ENCODE results near the gene BRSK2. TPM values are rescaled to one million over a fixed set of nuclear protein-coding genes. Genes with fewer than 3 reads are reported as not detected.

Gene BRSK2
- total RNA-seq, 1 experiment from 2014 or later = 1.2 TPM

- Histone ChIP-seq H4K20me1 (ENCODE audit: low read length) (no peaks in the 10 kb centered on the region), H3K4me1 (ENCODE audit: insufficient read depth, low read length) (no peaks in the 10 kb centered on the region), H3F3A (ENCODE audit: low read length, unreplicated experiment) (no peaks in the 10 kb centered on the region), H3K27me3 (ENCODE audit: low read length) (no peaks in the 10 kb centered on the region), H3K9me2 (replicated peaks; ENCODE audit: low read length) (no peaks in the 10 kb centered on the region), H3K27ac (ENCODE audit: low read length) (no peak overlapping the region), H3K79me2 (ENCODE audit: low read length) (no peaks in the 10 kb centered on the region), H3K4me2 (ENCODE audit: low read length) (no peak overlapping the region), H3K36me3 (ENCODE audit: low read depth, low read length) (no peaks in the 10 kb centered on the region), H2AFZ (ENCODE audit: low read length) (no peak overlapping the region), H3K9me3 (ENCODE audit: low read length) (no peaks in the 10 kb centered on the region), H3K9ac (ENCODE audit: low read length) (no peak overlapping the region), H3K4me3 (ENCODE audit: low read length) (no peak overlapping the region)
- ChIA-PET CTCF (no interaction called here), POLR2A (ENCODE audit: unreplicated experiment) (no interaction called here)
- intact Hi-C loops (cut with micrococcal nuclease) = no loop called here
- DNase-seq (no peak), ATAC-seq (no peak)
- BruUV-seq (replicated peaks) = no TSS peak
- no peak for TF ChIP-seq CTCF (conservative IDR thresholded peaks at IDR 0.05; ENCODE audit: low read depth, low read length)
- TF ChIP-seq EZH2 (IDR thresholded peaks at IDR 0.05; ENCODE audit: low read length, unreplicated experiment) = no peak
- no peak for TF ChIP-seq EZH2phosphoT487 (IDR thresholded peaks at IDR 0.05; ENCODE audit: borderline replicate concordance, low read length)
These were observed 54.0 kb downstream of the BRSK2 start for GRCh38 chr11:1443737-1444136.

DNA sequence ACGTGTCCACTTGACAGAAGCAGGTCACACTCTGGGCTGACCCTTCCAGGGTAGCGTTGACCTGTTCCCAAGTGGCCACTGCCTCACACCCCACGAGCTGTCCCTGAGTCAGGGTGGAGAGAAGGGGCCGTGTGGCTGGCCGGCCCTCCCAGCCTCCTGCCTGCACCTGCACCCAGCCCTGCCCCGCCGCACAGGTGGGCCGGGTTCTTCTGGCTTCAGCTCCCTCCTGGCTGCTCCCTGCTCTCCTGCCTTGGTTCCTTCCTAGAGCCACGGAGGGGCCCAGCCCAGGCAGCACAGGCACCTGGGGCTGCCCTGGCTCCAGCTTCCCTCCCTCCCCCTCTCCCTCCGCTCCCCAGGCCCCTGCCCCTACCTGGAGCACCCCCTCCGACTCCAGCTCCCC lies 54.6 kb downstream of the BRSK2 start:
- no peak overlapping the region for H3K27ac ChIP-seq (ENCODE audit: low read length)
- H4K20me1 ChIP-seq (ENCODE audit: low read length) = no peaks in the 10 kb centered on the region
- intact Hi-C loops (cut with micrococcal nuclease) = no loop called here
- no peaks in the 10 kb centered on the region for H3K79me2 ChIP-seq (ENCODE audit: low read length)
- no peaks in the 10 kb centered on the region for H3F3A ChIP-seq (ENCODE audit: low read length, unreplicated experiment)
- DNase-seq = no peak
- ATAC-seq = no peak
- no peaks in the 10 kb centered on the region for H3K9me3 ChIP-seq (ENCODE audit: low read length)
- H3K4me1 ChIP-seq (ENCODE audit: insufficient read depth, low read length) = no peaks in the 10 kb centered on the region
- no peak overlapping the region for H3K4me2 ChIP-seq (ENCODE audit: low read length)
- BruUV-seq (replicated peaks) = no TSS peak
- ChIA-PET CTCF (no interaction called here), POLR2A (ENCODE audit: unreplicated experiment) (no interaction called here)
- H3K4me3 ChIP-seq (ENCODE audit: low read length) = no peak overlapping the region
- no peaks in the 10 kb centered on the region for H3K27me3 ChIP-seq (ENCODE audit: low read length)
- no peaks in the 10 kb centered on the region for H3K9me2 ChIP-seq (replicated peaks; ENCODE audit: low read length)
- H3K36me3 ChIP-seq (ENCODE audit: low read depth, low read length) = no peaks in the 10 kb centered on the region
- no peak overlapping the region for H3K9ac ChIP-seq (ENCODE audit: low read length)
- TF ChIP-seq CTCF (conservative IDR thresholded peaks at IDR 0.05; ENCODE audit: low read depth, low read length) (no peak), EZH2phosphoT487 (IDR thresholded peaks at IDR 0.05; ENCODE audit: borderline replicate concordance, low read length) (no peak), EZH2 (IDR thresholded peaks at IDR 0.05; ENCODE audit: low read length, unreplicated experiment) (no peak)
- H2AFZ ChIP-seq (ENCODE audit: low read length) = no peak overlapping the region

GRCh38 chr11:1444823-1445422 lies 55.2 kb downstream of the BRSK2 start:
- no TSS peak for BruUV-seq (replicated peaks)
- H3K9me3 ChIP-seq (ENCODE audit: low read length) = no peaks in the 10 kb centered on the region
- no peak overlapping the region for H2AFZ ChIP-seq (ENCODE audit: low read length)
- ChIA-PET CTCF (no interaction called here), POLR2A (ENCODE audit: unreplicated experiment) (no interaction called here)
- no peak overlapping the region for H3K27ac ChIP-seq (ENCODE audit: low read length)
- intact Hi-C loops (cut with micrococcal nuclease) = no loop called here
- H3K4me3 ChIP-seq (ENCODE audit: low read length) = no peak overlapping the region
- no peaks in the 10 kb centered on the region for H3F3A ChIP-seq (ENCODE audit: low read length, unreplicated experiment)
- H3K79me2 ChIP-seq (ENCODE audit: low read length) = no peaks in the 10 kb centered on the region
- no peaks in the 10 kb centered on the region for H3K36me3 ChIP-seq (ENCODE audit: low read depth, low read length)
- H4K20me1 ChIP-seq (ENCODE audit: low read length) = no peaks in the 10 kb centered on the region
- no peak for TF ChIP-seq CTCF (conservative IDR thresholded peaks at IDR 0.05; ENCODE audit: low read depth, low read length)
- TF ChIP-seq EZH2 (IDR thresholded peaks at IDR 0.05; ENCODE audit: low read length, unreplicated experiment) = no peak
- TF ChIP-seq EZH2phosphoT487 (IDR thresholded peaks at IDR 0.05; ENCODE audit: borderline replicate concordance, low read length) = no peak
- H3K27me3 ChIP-seq (ENCODE audit: low read length) = no peaks in the 10 kb centered on the region
- DNase-seq = no peak
- no peak for ATAC-seq
- H3K9me2 ChIP-seq (replicated peaks; ENCODE audit: low read length) = no peaks in the 10 kb centered on the region
- H3K4me1 ChIP-seq (ENCODE audit: insufficient read depth, low read length) = no peaks in the 10 kb centered on the region
- H3K9ac ChIP-seq (ENCODE audit: low read length) = no peak overlapping the region
- H3K4me2 ChIP-seq (ENCODE audit: low read length) = no peak overlapping the region
